ENCODE measurements around the gene VEGFC.

DNA sequence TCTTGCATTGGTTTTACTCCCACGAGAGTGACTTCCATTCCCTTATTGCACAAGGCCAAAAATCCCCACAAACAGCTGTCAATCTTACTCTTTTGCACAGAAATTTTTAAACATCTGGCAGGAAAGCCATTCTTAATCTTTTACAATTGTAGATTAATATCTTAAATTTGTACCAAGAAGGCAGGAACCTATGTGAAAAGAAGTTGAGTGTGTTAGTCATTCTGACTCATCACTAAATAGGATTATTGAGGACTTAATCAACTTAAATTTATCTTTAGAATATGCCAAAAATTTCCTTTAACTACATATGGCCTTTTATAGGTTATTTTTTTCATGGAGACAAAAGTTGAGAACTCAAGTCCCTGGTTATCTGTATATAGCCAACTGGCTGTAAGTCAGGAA lies 49.0 kb upstream of the VEGFC start:
- TF ChIP-seq, protein P1, sequence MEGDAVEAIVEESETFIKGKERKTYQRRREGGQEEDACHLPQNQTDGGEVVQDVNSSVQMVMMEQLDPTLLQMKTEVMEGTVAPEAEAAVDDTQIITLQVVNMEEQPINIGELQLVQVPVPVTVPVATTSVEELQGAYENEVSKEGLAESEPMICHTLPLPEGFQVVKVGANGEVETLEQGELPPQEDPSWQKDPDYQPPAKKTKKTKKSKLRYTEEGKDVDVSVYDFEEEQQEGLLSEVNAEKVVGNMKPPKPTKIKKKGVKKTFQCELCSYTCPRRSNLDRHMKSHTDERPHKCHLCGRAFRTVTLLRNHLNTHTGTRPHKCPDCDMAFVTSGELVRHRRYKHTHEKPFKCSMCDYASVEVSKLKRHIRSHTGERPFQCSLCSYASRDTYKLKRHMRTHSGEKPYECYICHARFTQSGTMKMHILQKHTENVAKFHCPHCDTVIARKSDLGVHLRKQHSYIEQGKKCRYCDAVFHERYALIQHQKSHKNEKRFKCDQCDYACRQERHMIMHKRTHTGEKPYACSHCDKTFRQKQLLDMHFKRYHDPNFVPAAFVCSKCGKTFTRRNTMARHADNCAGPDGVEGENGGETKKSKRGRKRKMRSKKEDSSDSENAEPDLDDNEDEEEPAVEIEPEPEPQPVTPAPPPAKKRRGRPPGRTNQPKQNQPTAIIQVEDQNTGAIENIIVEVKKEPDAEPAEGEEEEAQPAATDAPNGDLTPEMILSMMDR (IDR thresholded peaks at IDR 0.05), result no peak
- no peak for TF ChIP-seq POLR2AphosphoS5 (IDR thresholded peaks at IDR 0.05; ENCODE audit: low read depth, low read length)
- TF ChIP-seq TCF7L2 (IDR thresholded peaks at IDR 0.05; ENCODE audit: low read depth, low read length), result no peak
- TF ChIP-seq REST (IDR thresholded peaks at IDR 0.05; ENCODE audit: insufficient read depth in 1 of 2, low read depth in 2 of 2, low read length in 1 of 2), result no peak
- TF ChIP-seq SIN3A (IDR thresholded peaks at IDR 0.05; ENCODE audit: borderline replicate concordance, insufficient read depth, low read depth, low read length), result no peak
